Raji (cell line): ENCODE data around the gene DHRS11.

Experiments
- POLR2A ChIP-seq: IDR thresholded peaks from 2 replicates; pipeline ENCODE4 v1.6.1; 2011; ENCODE audit warnings: low read depth, low read length, control low read depth; ENCODE audit not compliant: insufficient read depth

The DHRS11 gene, protein sequence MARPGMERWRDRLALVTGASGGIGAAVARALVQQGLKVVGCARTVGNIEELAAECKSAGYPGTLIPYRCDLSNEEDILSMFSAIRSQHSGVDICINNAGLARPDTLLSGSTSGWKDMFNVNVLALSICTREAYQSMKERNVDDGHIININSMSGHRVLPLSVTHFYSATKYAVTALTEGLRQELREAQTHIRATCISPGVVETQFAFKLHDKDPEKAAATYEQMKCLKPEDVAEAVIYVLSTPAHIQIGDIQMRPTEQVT

DNA sequence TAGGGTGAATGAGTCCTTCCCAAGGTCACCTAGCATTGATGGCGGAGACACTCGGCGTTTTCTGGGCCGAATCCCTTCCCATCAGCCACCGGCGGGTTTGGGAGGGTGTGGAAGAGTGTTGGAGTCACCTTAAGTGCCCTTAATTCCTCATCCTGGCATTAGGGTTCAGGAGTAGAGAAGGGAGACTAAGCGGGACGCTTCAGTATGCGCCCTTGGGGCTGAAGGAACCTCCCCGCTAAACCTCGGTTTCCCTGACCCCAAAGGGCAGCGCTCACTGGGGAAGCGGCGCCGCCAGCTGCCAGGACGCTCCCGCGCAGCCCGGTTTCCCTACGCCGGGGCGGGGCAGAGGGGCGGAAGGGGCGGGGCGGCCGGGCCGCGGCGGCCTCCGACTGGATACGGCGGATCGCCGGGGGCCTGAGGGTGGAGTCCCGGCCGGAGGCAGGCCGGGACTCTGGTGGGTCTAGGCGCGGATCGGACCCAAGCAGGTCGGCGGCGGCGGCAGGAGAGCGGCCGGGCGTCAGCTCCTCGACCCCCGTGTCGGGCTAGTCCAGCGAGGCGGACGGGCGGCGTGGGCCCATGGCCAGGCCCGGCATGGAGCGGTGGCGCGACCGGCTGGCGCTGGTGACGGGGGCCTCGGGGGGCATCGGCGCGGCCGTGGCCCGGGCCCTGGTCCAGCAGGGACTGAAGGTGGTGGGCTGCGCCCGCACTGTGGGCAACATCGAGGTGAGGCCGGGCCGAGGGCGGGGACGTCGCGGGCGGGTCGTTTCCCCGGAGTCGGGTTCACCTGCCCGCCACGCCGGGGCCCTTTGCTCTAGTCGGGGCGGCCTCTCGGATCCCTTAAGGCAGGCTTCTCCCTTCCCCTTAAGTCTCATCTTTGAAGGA lies at the start of gene DHRS11:
Gene DHRS11, plus strand, starts transcription at position 446 of the 882 bp plus-strand sequence. Its CDS starts 131 bp downstream, at position 577.
- TF ChIP-seq POLR2A, result peak; percentile 55

DNA sequence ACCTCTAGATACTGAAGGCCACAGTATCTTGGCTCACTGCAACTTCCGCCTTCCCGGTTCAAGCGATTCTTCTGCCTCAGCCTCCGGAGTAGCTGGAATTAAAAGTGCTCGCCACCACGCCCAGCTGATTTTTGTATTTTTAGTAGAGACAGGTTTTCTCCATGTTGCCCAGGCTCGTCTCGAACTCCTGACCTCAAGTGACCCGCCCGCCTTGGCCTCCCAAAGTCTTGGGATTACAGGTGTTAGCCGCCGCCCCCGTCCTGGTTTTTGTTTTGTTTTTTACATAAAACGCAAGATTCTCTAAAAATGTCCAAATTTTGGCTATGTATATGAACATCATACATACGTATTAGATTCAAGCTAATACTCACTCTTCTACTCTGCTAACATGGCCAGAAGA lies 48.9 kb upstream of the DHRS11 start:
- no peak for TF ChIP-seq POLR2A

DNA sequence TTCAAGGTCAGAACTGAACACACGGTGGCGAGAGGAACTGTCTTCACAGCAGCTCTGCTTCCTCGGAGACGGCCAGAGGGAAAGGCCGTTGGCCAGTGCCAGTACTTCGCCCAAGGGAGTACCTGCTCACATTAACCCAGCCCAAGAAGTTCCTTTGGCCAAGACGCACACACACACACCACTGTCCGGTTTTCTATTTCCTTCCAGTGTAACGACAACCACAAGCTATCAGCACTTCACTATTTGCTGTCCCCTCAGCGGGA lies 47.7 kb upstream of the DHRS11 start:
- TF ChIP-seq POLR2A, result no peak

DNA sequence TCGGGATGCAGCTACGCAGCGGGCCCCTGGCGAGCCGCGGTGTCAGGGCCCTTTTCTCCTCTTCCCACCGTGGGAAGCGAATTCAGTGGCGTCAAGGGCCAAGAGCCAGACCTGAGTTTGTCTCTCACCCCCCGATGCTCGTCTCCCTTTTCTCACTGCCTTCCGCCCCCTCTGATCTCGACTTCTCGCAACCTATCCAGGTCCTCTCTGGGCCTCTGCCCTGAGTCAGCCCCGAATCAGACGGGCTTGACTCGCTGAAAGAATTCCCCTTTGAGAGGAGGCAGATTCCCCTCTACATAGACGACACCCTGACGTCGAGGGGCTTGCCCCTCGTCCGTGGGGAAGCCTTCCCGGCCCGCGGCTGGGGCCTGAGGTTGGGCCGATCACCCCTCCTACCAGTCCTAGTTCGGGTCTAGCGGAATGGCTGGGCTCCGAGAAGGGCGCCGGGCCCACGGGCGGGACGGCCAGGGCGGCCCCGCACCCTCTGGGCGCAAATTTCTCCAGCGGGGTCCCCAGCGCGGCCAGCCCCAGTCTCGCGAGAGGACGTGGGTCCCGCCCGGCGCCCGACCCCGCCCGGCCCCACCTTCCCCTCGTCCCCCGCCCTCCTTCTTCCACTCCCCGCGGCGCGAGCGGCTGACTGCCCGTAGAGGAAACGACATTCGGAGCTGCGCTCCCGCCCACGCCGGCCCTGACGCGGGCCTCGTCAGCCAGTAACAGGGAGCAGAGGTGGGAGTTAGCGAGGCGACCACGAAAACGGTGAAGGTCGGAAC lies 47.2 kb upstream of the DHRS11 start, which contains the start of gene GGNBP2:
Gene GGNBP2, plus strand, starts transcription at position 613 of the 770 bp plus-strand sequence. CDS start 806 bp downstream, outside the sequence.
- TF ChIP-seq POLR2A, result peak; percentile 88

DNA sequence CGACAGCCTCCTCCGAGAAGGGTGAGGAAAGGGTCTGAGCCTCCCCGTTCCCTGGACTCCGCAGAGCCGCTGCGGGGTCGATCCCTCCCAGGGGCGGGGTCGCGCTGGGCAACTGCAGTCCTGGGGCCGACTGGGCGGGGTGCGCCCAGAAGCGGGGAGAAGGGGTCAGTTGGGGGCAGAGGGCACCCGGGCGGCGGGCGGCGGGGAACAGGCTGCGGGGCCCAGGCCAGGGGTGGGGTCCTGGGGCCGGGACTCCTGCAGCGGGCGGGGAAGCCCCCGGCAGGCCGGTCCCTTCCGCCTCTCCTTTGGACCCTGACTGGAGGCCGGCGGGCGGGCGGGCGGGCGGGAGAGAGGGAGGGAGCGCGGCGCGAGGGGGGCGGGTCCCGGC lies 46.6 kb upstream of the DHRS11 start:
- TF ChIP-seq POLR2A, result no peak

DNA sequence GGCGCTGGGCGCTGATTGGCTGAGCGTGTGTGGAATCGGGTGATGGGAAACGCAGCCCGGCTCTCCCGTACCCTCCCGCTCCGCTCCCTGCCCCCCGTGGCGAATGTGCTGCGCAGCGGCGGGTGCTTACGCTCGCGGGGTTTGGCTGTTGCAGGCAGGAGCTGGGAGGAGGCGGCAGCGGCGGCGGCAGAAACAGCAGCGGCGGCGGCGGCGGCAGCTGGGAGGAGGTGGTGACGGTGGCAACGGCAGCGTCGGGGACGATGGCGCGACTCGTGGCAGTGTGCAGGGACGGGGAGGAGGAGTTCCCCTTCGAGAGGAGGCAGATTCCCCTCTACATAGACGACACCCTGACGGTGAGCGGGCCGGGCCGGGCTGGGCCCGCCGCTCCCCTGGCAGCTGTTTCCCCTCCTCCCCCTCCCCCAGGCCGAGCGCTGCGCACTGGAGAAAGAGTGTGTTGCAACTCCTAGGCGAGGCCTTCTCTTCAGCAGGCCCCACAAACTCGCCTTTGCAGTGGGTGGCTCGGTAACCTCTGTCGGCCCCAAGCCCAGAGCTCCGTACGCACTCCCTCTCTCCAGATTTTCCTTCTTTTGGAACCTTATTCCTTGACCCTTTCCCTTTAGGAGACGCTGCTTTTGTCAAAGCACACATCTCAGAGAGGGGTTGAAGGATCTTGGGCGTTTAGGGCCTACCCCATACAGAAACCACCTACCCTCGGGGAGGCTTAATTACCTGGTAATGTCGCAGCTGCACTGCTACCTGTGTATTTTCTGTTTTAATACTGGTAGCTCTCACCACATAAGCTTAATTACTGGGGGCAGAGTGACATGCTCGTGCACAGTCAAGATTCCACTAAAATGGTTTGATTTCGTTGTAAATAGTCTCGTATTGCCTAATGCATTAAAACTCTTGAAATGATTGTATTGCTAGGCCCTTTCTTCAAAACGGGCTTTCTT lies 45.9 kb upstream of the DHRS11 start:
- TF ChIP-seq POLR2A, result peak; percentile 62

DNA sequence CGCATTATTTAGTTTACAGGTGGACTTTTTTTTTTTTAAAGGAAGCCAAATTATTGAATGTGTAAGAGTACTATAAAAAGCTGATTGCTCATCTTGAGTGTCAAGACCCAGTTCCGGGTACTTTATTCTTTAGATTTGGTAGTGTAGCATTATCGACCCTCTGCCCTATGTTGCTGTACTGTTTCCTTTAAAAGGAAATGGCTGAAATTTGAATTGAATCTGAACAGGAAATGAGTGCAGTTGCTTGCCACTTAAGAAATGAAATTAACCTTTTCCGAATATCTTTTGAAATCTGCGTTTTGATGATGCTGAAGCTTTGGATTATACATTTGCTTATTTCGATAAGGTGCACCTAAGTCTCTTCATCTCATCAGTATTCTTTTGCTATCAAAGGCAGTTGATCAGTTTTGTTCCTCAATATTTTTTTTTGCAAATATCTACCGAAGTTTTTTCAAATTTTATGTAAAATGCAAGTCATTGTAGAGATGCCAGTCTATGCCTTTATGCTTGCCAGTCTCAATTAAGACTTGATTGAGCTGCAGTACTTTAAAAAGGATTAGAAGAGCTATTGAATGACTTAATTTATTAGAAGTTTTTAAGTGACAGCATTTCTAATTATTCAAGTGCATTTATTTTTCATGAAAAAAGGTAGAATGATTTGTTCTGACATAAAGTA lies 45.1 kb upstream of the DHRS11 start:
- TF ChIP-seq POLR2A, result no peak

DNA sequence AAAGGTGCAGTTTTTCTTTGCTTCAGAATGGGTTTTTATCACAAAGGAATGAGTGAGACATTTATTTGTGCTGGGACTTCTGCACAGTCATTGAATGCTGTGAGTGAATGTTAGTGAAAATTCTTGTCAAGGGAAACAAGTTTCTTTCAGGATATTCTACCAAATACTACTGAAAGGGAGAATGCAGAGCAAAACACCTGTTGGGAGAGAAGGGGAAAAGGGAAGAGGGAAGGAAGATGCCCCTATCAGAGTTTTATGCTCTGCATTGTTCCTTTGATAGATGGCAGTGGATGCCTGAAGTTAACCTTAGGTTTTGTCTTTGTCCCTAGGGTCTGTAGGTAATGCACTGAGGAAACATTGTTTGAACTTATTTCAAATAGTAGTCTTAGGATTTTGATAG lies 43.9 kb upstream of the DHRS11 start:
- no peak for TF ChIP-seq POLR2A

DNA sequence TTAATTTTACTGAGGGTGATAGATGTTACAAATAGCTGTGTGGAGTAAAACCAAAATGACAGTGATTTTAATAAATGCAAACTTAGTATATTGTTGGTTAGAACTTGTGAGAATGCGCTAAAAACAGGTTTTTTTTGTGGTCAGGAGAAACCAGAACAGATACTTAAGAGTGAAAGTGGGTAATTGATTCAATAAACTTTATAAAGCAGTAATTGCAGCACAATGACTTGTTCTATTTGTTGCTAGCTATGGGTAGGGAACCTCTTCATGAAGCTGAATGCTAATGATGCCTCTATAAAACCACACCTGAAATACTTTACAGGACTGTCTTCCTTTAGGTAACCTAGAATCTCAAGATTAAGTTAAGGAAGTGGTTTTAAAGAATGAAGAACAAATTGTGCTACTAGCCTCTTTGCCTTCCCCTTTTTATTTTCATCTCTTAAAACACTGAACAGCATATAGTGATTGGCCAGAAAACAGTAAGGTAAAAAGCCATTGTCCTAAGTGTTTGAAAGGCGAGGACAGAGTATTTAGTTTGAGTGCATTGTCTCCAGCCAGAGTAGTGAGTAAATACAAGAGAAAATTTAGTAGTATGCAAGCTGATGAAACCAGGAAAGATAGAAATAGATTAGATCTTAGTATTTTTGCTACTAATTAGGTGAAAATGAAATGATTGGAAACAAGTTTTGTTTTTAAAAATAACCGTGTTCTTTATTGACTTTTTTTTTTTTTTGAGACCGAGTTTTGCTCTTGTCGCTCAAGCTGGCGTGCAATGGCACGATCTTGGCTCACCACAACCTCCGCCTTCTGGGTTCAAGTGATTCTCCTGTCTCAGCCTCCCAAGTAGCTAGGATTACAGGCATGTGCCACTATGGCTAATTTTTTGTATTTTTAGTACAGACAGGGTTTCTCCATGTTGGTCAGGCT lies 40.9 kb upstream of the DHRS11 start:
- no peak for TF ChIP-seq POLR2A

DNA sequence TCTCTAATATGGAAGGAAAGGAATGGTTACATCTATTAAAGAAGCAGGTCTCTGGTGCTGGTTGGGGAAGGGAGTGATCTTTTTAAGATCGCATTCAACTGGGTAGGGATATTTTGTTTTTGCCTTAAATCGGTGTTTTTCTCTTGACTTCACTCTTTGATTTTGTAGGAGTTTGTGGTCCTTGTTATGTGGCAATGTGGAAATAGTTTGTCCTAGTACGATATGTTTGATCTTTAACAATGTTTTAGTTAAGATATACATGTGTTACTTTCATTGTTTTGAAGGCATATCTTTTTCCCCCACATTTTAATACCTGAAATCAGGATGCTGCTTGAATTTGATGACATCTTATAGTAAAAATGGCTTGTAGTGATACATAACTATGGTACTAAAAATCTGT lies 38.2 kb upstream of the DHRS11 start:
- TF ChIP-seq POLR2A, result no peak

DNA sequence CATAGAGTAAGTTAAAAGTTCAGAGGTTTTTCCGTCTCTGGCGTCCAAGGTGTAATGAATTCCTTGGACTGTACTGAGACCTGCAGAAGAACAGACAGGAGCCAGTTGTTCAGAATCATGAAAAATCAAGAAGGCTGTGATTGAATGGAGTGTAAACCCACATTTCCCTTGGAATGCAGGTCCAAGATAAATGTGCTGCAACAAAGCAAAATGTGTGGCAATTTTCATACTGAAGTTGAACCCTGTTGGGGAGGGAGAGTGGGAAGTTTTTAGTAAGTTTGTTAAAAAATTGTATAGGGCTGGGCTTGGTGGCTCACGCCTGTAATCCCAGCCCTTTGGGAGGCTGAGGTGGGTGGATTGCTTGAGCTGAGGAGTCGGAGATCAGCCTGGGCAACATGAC lies 25.6 kb upstream of the DHRS11 start:
- TF ChIP-seq POLR2A, result no peak

DNA sequence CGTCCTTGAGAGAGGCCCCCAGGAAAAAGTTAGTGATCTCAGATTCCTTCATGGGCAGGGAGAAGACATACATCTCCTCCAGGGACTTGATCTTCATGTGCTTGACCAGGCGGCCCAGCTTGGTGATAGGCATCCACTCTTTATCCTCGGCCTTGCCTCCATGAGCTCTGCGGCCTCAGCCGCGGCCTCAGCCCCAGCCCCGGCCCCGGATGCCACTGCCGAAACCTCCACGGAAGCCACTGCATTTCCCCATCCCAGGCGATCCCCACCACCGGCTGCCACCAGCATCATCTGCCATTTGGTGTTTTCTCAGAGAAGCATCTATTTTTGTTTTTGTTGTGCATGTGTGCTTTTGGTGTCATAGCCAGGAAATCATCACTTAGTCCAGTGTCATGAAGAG lies 16.7 kb upstream of the DHRS11 start:
- no peak for TF ChIP-seq POLR2A

DNA sequence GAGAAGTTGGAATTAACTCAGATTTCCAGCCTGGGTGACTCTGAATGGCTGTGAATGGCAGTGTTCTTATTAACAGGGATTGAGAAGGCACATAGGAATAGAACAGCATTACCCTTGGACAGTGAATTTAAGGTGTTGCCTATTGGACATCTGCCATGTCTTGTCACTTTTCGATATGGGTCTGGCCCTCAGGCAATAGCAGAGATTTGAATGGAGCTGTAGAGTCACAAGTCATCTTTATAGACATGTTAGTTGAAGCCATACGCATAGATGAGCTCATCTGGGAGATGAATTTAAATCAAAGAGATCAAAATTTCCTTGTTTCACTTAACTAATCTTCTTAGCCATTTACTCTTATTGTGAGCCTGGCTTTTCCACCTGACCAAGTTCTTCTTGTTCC lies 14.9 kb upstream of the DHRS11 start:
- no peak for TF ChIP-seq POLR2A
